GM18498 (cell line): ENCODE measurements around the gene PELI2.

Experiments used
- ATAC-seq: cut with Tn5 transposase; IDR thresholded peaks from one replicate; pipeline ENCODE4 v1.9.1; 2021; ENCODE audit warnings: mild to moderate bottlenecking, moderate library complexity; ENCODE audit not compliant: unreplicated experiment

Gene PELI2

DNA sequence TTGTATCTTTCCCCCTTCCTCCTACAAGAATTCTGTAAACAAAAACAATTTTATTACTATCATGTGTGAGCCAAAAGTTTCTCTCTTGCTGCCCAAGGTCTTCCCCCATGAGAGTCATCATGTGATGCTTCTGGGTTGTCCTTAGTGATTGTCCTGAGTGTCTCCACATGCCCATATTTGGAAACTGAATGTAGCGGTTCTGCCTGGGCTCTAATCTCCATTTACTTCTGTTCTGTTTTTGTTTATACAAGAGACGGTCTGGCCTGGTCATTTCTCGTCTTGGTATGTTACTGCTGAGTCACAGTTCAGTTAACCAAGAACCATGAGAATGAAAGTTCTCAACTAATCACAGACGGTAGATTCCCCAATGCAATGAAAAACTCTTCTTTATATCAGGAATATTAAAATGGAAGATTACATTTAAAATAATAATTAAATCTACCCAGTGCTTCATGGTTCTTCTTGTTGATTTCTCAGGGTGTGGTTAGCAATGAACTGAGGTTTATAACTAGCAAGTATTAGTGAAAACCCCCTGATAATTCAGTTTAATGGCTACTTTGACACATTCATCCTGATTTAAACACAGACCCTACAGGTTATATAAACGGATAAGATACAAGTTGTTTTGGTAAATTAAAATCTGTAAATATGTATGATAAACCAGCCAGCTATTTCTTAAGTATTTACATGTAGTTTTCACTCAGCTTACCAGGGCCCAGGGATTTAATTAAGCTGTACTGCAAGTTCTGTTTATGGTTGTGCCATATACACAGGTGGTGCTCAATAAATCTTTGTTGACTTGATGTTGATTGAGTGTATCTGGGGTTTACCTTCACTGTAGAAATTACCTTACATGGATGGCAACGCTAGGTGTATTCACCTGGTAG, 81.1 kb downstream of the PELI2 start:
- ATAC-seq, result peak; percentile 53

- peak; percentile 77 for ATAC-seq
Observed at GRCh38 chr14:56199982-56200577, 81.9 kb downstream of the PELI2 start.

GRCh38 chr14:56202256-56202655, 84.0 kb downstream of the PELI2 start:
- ATAC-seq, result peak; percentile 49

DNA sequence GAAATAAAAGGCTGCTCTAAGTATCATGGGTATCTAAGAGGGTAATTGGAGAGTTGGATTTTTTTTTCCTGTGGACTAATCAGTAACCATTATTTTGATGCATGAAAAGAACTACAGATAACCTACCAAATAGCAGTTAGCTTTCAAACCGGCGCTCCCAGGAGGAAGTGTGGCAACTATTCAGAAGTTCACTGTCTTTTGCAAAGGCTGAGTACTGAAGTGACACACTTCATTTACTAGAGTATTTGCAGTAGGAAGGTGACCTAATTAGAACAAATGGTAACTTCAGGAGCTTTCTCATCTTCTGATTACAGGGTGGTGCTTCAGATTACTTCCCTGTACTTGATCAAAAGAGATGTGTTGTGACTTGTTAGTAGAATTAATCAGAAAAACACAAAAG, 87.7 kb downstream of the PELI2 start:
- ATAC-seq, result no peak

DNA sequence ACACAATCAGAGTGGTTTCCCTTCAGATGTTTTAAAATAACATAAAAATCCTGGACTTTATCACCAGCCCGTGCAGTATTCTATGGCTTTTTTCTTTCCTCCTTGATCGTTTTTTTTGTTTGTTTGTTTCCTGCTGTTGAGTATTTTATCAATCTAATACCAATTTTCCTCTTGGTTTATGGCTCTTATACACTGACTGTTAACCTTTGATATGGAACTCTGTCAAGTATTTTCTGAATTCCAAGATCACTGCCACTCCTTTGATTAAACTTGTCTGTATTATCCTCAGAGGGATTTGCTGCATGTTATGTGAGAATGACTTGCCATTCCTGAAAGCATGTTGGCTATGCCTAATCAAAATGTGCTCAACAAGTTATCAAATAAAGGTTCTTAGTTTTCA, 88.4 kb downstream of the PELI2 start:
- ATAC-seq, result no peak

GRCh38 chr14:56207626-56208292, 89.5 kb downstream of the PELI2 start:
- no peak for ATAC-seq

DNA sequence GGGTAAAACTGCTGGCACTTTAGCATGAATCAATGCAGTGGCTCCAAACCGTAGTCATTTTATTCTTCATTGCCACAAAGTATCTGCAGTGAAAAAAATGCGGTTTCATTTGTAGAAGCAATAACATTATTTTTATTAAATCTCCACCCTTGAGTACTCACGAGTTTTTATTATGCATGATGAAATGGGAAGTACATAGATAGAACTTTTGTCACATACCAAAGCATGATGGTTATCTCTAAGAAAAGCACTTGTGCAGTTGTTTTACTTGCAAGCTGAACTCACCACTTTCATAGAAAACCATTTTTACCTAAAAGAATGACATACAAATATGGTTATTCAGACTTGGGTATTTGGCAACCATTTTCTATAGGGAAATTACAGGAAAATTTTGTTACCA, 90.3 kb downstream of the PELI2 start:
- ATAC-seq, result no peak

- ATAC-seq, result no peak
Observed at GRCh38 chr14:56210571-56210970, 92.4 kb downstream of the PELI2 start.

- ATAC-seq, result no peak
Observed at GRCh38 chr14:56211084-56211483, 92.9 kb downstream of the PELI2 start.

DNA sequence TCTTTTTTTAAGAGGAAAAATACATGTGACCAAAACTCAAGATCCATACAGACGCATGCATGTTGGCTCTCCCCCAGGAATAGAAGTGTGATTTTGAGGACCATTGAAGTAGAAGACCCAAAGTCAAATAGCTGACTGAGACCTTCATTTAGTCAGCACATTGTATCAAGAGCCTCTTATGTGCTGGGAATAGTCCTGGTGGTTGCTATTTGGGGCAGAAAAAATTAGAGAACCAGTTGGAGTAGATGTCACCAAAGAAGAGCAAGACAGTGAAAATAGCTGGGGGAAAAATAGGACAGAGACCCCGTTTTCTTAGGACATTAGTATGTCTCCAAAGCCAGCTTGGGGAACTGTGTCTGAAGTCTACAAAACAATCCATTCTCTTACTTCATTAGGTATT, 93.6 kb downstream of the PELI2 start:
- no peak for ATAC-seq

DNA sequence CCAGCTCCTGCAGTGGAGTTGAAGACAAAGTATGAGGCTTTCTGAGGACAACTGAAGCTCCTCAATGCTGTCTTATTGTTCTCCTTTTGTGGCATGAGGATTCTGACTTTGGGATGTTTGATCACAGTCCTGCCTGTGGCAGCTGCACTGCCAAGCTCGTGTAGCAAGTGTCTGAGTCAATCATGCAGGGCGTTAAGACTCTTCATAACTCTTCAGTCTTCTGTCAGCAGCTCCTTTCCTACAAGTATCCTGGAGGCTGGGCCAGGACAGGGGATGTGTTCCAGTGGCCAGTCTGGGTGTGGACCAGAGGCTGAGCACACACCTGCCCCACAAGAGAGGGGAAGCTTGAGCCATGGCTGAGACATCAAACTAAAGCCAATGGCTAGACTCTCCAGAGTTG, 94.3 kb downstream of the PELI2 start:
- ATAC-seq, result no peak

GRCh38 chr14:56213306-56213705, 95.1 kb downstream of the PELI2 start:
- ATAC-seq, result no peak

GRCh38 chr14:56215180-56215579, 97.0 kb downstream of the PELI2 start:
- ATAC-seq, result no peak

- no peak for ATAC-seq
Observed at GRCh38 chr14:56216626-56217379, 98.6 kb downstream of the PELI2 start.

- ATAC-seq, result no peak
Observed at GRCh38 chr14:56217380-56218045, 99.3 kb downstream of the PELI2 start.

DNA sequence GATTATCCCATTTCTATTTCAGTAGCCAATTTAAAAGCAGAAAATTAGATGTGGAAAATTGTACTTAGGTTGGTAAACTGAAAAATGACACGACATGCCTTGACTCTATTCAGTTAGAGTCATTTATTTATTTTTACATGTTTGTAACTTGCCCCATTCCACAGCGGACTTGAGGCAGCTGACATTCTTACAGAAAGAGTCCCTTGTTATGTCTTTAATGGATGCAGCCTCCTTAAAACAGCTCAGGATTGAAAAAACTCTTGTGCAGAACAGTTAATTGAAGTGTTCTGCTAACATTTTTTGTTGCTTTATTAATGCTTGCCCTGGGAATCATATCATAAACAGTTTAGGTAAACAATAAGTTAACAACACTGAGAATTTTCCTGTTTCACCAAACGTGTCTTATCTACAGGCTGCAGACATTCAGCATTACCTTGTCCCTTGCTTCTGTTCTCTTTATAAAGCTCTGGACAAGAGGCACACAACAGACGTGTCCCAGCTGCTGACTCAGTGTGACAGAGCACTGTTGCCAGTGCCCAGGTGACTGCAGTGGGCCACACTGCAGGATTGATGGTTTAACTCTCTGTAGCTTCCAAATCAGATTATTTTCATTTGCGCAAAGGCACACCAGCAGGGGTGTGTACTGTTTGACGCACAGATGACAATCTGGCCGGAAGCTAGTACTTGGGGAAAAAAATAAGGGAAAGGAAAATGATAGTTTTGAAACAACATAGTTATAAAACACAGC, 101.6 kb downstream of the PELI2 start:
- no peak for ATAC-seq

GRCh38 chr14:56221382-56222128, 103.3 kb downstream of the PELI2 start:
- ATAC-seq, result no peak

- no peak for ATAC-seq
Observed at GRCh38 chr14:56224229-56224628, 106.0 kb downstream of the PELI2 start.
